Vagina (tissue), 2 donors: ENCODE measurements around the gene KANK3. TPM values are rescaled to one million over a fixed set of nuclear protein-coding genes. Genes with fewer than 3 reads are reported as not detected.

Experiments
- DNase-seq, 2 donors: peaks; one replicate each; pipeline ENCODE4 v3.0.0-alpha.2; 2017; ENCODE audit errors: extremely low spot score in 2 of 2
- H3K27ac ChIP-seq: fragments of 200-600 bp; sonication (generic); one replicate; pipeline ENCODE4 v1.5.1; 2019
- H3K27me3 ChIP-seq: fragments of 200-600 bp; sonication (generic); one replicate; pipeline ENCODE4 v1.5.1; 2019
- H3K36me3 ChIP-seq, 2 donors: fragments of 200-600 bp; sonication (generic); one replicate each; pipeline ENCODE4 v1.5.1; 2017 to 2019
- H3K4me1 ChIP-seq: fragments of 200-600 bp; sonication (generic); one replicate; pipeline ENCODE4 v1.5.1; 2019
- H3K4me3 ChIP-seq, 2 donors: fragments of 200-600 bp; sonication (generic); 1 replicate in 1 of 2; 2 replicates in 1 of 2; pipeline ENCODE4 v1.5.1; 2016 to 2019
- H3K9me3 ChIP-seq: fragments of 200-600 bp; sonication (generic); one replicate; pipeline ENCODE4 v1.5.1; 2019
- POLR2A ChIP-seq, 2 donors: fragments of 450-650 bp; IDR thresholded peaks; one replicate each; pipeline ENCODE4 v1.6.1; 2017; ENCODE audit warnings: antibody characterized with exemption in 2 of 2, mild to moderate bottlenecking in 2 of 2, moderate library complexity in 2 of 2
- POLR2AphosphoS5 ChIP-seq, 2 donors: sonication (generic); formaldehyde crosslinking; IDR thresholded peaks; one replicate each; pipeline ENCODE4 v1.9.0; 2017; ENCODE audit warnings: antibody characterized with exemption in 2 of 2, mild to moderate bottlenecking in 2 of 2, low read depth in 1 of 2; ENCODE audit not compliant: insufficient read depth in 1 of 2
- intact Hi-C: fragments of 100-400 bp; cut with DNase I; formaldehyde crosslinking; loops from one replicate; pipeline ENCODE4 v1.15.1; 2023
- total RNA-seq: library from RNA; depleted of rRNA; stranded (reverse); fragments of >200 nt; gene quantifications from one replicate; pipeline ENCODE4 v1.2.3, GENCODE V29; 2016
- TF ChIP-seq, protein P1 (sequence below), 3 experiments: fragments of 450-650 bp in 2 of 3; fragments of 200-600 bp in 1 of 3; sonication (generic) in 1 of 3; IDR thresholded peaks; one replicate each; pipeline ENCODE4 v1.5.1; 2017 to 2019; ENCODE audit warnings: antibody characterized with exemption in 3 of 3, mild to moderate bottlenecking in 2 of 3, moderate library complexity in 2 of 3

The KANK3 gene
- total RNA-seq, 1 donor from 2014 or later = 20.9 TPM

GRCh38 chr19:8310342-8311055, 32.6 kb downstream of the KANK3 start:
- TF ChIP-seq POLR2AphosphoS5 (IDR thresholded peaks at IDR 0.05; ENCODE audit: insufficient read depth in 1 of 2, low read depth in 1 of 2) (no peak), POLR2A (IDR thresholded peaks at IDR 0.05) (no peak)
- TF ChIP-seq, protein P1, sequence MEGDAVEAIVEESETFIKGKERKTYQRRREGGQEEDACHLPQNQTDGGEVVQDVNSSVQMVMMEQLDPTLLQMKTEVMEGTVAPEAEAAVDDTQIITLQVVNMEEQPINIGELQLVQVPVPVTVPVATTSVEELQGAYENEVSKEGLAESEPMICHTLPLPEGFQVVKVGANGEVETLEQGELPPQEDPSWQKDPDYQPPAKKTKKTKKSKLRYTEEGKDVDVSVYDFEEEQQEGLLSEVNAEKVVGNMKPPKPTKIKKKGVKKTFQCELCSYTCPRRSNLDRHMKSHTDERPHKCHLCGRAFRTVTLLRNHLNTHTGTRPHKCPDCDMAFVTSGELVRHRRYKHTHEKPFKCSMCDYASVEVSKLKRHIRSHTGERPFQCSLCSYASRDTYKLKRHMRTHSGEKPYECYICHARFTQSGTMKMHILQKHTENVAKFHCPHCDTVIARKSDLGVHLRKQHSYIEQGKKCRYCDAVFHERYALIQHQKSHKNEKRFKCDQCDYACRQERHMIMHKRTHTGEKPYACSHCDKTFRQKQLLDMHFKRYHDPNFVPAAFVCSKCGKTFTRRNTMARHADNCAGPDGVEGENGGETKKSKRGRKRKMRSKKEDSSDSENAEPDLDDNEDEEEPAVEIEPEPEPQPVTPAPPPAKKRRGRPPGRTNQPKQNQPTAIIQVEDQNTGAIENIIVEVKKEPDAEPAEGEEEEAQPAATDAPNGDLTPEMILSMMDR (IDR thresholded peaks at IDR 0.05) = no peak
- DNase-seq = no peak
- peaks cover 41% of the 10 kb centered on the region for H3K4me1 ChIP-seq
- intact Hi-C loops = no loop called here
- no peak overlapping the region for H3K27ac ChIP-seq
- peaks cover 0 to 49% of the 10 kb centered on the region in 2 donors for H3K36me3 ChIP-seq
- H3K4me3 ChIP-seq = no peak overlapping the region
- no peaks in the 10 kb centered on the region for H3K27me3 ChIP-seq
- no peaks in the 10 kb centered on the region for H3K9me3 ChIP-seq

- peaks cover 0 to 33% of the 10 kb centered on the region in 2 donors for H3K36me3 ChIP-seq
- peak overlapping the region; percentile 66 for H3K27ac ChIP-seq
- H3K27me3 ChIP-seq = no peaks in the 10 kb centered on the region
- H3K9me3 ChIP-seq = no peaks in the 10 kb centered on the region
- intact Hi-C loops = no loop called here
- TF ChIP-seq, protein P1 (IDR thresholded peaks at IDR 0.05) = no peak
- TF ChIP-seq POLR2A (IDR thresholded peaks at IDR 0.05) (no peak), POLR2AphosphoS5 (IDR thresholded peaks at IDR 0.05; ENCODE audit: insufficient read depth in 1 of 2, low read depth in 1 of 2) (no peak)
- peak overlapping the region; percentile 44 to 68 for H3K4me3 ChIP-seq
- no peak for DNase-seq
- H3K4me1 ChIP-seq = peaks cover 41% of the 10 kb centered on the region
Measured at GRCh38 chr19:8308891-8309291, 34.2 kb downstream of the KANK3 start.

- H3K4me3 ChIP-seq = peak within 1 kb of the TSS; percentile 44 to 68
- peaks cover 41% of the 10 kb centered on the region for H3K4me1 ChIP-seq
- DNase-seq = no peak
- no peaks in the 10 kb centered on the region for H3K9me3 ChIP-seq
- no peaks in the 10 kb centered on the region for H3K27me3 ChIP-seq
- peaks cover 0 to 28% of the 10 kb centered on the region in 2 donors for H3K36me3 ChIP-seq
- peak in 1 of 2 donors; percentile 14 for TF ChIP-seq POLR2A (IDR thresholded peaks at IDR 0.05)
- TF ChIP-seq POLR2AphosphoS5 (IDR thresholded peaks at IDR 0.05; ENCODE audit: insufficient read depth in 1 of 2, low read depth in 1 of 2) = peak; percentile 50 to 73
- TF ChIP-seq, protein P1 (IDR thresholded peaks at IDR 0.05) = no peak
- intact Hi-C loops = no loop called here
- peak within 1 kb of the TSS; percentile 66 for H3K27ac ChIP-seq
Measured at GRCh38 chr19:8307965-8308866, 34.8 kb downstream of the KANK3 start, which contains the start of gene CD320. Gene CD320 (minus strand): TSS chr19:8308358. CDS start chr19:8308290, 68 bp downstream.

- intact Hi-C loops = no loop called here
- Histone ChIP-seq H3K4me1 (peaks cover 41% of the 10 kb centered on the region), H3K9me3 (no peaks in the 10 kb centered on the region), H3K4me3 (peak overlapping the region; percentile 44 to 68), H3K27me3 (no peaks in the 10 kb centered on the region), H3K27ac (peak overlapping the region; percentile 66), H3K36me3 (peaks cover 0 to 28% of the 10 kb centered on the region in 2 donors)
- TF ChIP-seq POLR2AphosphoS5 (IDR thresholded peaks at IDR 0.05; ENCODE audit: insufficient read depth in 1 of 2, low read depth in 1 of 2) (no peak), POLR2A (IDR thresholded peaks at IDR 0.05) (no peak)
- TF ChIP-seq, protein P1 (IDR thresholded peaks at IDR 0.05) = no peak
- DNase-seq = no peak
Measured at GRCh38 chr19:8307400-8307964, 35.6 kb downstream of the KANK3 start.
